GM19397 (cell line): Measurements from ENCODE around the gene CRACR2B.
A peak's percentile ranks its signal among the peaks of the same experiment; 100 is the strongest.

Experiments
- ATAC-seq: cut with Tn5 transposase; IDR thresholded peaks from one replicate; pipeline ENCODE4 v1.9.1; 2021; ENCODE audit warnings: mild to moderate bottlenecking, moderate library complexity; ENCODE audit not compliant: unreplicated experiment

Gene CRACR2B

DNA sequence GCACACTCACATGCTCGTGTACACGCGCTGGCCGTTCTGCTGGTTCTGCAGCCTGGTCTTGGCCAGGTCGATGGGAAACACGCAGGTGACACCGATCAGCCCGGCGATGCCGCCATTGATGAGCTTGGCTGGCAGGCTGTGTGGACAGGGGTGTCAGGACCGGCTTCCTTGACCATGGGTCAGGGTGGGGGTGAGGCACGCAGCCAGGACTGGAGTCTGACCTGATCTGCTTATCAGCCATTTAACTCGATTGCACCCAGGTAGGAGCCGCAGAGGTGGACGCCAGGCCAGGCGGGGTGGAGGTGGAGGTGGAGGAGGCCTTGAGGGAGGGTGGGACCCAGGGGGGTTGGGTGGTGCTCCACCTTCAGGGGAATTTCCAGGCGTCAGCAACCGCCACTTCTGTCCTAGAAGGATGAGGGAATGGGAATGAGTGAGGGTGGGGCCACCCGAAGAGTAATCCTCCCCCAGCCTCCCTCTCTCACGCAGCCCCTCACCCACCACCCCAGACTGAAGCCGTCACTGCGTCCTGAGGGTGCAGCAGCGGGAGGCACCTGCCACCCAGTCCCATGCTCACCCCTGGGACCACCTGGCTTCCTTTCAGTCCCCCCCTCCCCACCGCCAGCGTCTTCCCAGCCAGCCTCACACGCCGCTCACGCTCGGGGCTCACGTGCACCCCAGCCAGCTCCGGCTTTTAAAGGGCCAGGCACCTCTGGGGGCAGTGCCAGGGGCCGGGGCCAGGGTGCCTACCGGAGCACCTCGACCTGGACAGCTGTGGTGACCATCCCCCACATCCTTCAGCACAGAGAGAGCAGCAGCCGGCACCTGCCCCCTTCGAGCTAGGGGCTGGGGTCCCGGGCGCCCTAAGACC lies 32.7 kb upstream of the CRACR2B start:
- no peak for ATAC-seq

DNA sequence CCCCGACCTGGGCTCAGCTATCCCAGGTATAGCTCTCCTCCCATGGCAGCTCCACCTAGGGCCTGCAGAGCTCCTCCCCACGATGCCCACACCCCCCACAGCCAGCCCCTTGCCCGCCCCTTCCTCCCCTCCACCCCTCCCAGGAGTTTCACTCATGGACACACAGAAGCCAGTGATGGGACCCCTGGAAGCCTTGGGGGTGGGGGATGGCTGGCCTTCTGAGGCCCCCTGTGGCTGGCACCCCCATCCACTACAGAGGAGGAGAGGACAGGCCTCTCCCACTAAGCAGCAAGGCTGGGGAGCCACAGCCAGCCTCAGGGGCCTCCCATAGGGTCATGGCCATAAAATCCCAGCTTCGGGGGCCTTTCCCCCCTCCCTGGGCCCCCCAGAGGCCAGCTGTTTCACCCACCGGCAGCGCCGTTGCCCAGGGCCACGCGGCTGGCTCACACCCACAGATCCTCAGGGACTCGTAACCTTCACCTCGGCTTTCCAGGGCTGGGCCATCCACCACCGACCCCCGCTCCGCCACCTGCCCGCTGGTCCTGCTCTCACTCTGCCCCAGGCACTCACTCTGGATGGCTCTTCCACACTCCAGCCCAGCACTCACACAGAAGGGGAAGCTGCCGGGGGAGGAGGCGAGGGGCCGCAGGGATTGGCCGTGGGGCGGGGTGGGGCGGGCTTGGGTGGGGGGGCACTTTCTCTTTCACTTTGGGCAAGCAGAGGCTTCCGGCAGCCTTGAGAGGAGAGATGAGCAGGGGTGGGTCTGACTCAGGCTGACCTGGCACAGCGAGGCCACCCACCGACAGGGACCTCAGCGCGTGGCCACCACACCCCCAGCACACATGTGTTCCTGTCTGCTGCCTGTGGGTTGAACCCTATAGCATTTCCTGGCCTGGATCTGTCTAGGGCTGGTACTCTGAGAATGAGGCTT lies 31.8 kb upstream of the CRACR2B start:
- no peak for ATAC-seq

DNA sequence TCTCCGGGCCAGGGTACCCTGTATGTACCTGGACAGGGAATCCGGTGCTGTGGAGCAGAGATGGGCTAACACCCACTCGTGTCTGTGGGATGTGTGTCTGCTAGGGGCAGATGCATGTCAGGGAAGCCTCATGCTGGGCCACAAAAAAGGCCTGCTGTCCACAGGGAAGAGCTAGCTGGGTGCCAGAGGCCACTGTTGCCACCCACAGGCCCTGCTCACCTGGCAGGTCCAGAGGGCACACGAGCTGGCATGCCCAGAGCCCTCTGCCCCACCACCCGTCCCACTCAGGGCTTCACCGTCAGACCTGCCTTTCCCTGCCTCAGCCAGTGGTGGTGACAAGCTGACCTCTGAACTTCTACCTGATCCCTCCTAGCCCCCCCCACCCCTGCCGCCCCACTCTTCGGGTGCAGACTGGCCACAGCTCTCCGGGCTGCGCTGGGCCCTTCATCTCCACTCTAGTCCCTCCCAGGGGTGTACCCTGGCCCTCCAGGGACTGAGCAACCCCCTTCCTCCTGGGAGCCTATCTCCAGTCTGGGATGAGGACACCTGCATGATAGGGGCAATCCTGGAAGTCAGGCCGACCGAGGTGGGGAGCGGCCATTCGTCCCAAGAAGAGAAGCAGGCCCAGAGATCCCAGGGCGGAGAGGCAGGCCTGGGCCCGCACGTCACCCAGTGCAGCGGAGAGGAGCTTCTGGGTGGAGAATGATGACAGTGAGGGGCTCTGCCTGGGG lies 31.0 kb upstream of the CRACR2B start:
- ATAC-seq: no peak

DNA sequence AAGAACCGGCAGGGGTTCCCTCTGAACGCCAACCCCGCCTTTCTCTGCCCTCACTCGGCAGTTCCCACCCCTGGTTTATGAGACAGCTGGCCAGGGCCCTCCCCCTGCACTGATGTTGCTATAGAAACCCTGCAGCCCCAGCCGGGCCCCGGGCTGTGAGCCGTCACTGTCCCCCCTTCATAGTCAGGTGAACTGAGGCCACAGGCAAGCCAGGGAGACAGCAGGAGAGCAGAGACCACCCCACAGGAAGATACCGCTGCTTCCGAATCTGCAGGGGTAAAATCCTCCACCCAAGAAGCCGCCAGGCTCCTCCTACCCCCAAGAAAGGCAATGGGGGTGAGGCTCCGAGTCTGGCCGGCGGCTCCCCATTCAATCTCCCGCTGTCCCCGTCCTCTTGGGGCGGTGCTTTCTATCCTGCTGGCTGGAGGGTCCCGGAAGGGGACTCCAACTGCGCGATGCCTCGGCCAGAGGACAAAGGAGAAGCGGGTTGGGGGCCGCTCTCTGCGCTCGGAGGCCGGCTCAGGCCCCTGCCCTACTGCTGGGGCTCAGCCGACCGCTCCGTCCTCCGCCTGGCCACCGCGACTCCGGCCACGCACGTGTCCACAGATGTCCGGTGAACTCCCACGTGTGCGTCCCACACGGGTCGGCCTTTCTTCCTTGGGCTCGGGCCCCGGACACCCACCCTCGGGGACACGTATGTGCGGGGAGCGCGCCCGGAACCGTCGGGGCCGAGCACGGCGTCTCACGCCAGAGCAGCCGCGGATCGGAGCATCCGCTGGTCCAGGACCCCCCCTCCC lies 30.2 kb upstream of the CRACR2B start:
- ATAC-seq: peak; percentile 35

DNA sequence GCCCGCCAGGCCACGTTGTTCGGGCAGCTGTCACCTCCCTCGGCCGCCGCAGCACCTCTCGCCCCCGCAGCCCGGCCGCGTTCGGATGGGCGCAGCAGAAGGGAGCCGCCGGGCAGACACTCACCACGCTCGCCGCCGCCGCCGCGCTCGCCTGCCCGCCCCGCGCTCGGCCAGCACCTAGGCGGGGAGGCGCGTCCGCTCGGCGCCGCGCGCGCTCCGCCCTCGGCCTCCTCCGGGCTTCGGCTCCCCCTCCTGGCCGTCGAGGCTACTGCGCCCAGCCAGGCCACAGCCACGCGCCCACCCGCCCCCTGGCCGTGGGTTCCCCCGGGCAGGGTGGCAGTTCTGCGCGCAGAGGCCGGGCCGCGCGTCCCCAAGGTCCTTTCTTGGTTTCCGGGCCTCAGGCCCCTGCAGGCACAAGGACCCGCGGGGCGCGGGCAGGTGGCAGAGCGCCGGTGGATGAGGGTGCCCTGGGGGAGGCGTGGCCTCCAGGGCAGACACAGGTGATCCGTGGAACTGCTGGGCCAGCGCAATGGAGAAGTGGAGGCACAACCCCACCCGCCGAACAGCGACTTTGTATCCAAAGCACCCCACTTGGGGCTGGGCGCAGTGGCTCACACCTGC lies 29.5 kb upstream of the CRACR2B start, which contains the start of gene SLC25A22:
Gene SLC25A22 (minus strand): TSS at position 189 of the 621 bp plus-strand sequence. CDS start 3,275 bp downstream, outside the sequence.
- ATAC-seq: peak; percentile 51

DNA sequence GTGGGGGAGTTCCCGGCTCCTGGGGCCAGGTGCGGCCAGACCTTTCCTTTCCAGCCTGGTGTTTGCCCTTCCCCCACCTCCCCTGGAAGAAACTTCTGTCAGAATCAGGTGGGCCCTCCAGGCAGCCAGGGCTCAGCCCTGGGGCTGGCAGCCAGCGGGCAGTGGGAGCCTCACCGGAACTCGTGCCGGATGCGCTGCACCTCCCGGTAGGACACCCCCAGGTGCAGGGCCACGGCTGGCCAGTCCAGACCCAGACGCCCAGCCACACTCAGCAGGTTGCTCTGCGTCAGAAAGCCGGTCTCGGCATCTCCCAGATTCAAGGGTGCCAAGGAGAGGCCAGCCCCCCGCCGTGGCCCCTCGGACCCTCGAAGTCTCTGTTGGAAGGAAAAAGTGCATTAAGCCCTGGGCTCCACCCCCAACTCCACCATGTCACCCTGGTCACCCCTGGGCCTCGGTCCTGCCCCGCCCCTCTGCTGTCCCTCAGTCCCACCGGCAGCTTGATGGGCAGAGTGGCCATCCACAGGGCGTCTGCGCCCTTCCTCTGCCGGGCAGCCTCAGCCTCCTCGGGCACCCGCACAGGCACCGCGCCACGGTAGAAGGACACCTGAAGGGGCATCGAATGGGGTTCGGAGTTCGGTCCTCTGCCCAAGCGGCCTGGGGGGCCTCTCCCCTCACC lies 27.9 kb upstream of the CRACR2B start:
- no peak for ATAC-seq

DNA sequence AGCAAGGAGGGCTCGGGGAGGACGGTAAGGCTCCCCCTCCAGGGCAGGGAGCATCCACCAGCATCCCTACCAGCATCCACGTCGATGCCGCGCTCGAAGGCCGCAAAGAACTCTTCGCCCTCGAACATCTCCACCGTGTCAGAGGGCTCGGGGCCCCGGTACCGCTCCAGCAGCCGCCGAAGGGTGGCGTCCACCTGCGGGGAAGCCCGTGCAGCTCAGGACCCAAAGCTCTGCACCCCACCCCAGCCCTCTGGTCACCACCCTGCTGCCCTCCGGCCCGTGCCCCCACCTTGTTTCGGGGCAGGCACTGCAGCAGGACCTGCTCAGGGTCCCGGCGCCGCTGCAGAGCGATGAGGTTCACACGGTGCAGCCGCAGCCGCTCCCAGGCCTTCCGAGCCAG lies 27.2 kb upstream of the CRACR2B start:
- ATAC-seq: no peak

DNA sequence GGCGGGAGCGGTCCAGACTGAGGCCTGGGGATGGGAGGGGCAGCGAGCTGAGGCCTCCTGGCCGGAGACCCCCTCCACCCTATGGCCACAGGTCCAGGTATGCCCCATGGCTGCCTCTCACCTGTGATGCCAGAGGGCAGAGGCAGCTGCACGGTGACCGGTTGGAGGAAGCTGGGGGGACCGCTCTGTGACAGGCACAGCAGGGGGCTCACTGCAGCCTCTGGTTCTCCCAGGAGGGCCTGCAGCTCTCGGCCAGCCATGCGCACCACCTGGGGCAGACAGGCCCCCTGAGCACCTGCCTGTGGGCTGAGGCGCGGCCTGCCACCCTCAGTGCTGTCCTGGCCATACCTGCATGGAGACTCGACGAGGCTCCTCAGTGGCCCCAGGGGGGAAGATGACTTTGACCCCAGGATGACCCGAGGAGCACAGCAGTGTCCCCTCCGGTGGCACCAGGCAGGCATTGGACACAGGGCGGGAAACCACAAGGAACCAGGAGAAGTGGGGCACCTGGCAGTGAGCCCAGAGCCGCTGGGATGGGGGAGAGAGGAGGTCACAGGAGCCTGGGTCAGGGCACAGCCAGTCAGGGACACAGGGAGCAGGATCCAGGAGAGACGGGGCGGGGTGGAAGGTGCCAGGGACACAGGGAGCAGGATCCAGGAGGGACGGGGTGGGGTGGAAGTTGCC lies 26.5 kb upstream of the CRACR2B start:
- ATAC-seq: no peak

DNA sequence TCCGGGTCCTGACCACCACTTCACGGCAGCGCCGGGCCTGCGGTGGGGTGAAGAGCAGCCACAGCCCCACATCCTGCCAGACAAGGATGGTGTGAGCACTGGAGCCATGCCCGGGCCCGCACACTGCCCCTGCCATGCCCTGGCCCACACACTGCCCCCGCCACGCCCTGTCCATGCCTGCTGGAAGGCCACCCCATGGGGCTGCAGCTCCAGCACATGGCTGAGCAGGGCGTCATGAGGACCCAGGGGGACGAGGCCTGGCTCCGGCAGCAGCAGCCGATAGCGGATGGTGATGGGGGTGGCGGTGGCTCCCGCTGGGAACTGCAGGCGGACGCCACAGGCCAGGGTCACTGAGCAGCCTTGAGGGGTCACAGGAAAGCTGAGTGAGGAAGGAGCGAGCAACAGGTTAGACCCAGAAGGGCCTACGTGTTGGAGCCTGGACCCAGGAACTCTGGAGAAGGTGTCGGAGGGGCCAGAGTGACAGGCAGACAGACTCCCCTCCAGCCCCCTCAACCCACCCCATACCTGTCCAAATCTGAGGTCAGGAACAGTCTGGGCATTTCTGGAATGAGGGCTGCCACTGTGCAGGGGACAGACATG lies 25.6 kb upstream of the CRACR2B start:
- ATAC-seq: no peak

DNA sequence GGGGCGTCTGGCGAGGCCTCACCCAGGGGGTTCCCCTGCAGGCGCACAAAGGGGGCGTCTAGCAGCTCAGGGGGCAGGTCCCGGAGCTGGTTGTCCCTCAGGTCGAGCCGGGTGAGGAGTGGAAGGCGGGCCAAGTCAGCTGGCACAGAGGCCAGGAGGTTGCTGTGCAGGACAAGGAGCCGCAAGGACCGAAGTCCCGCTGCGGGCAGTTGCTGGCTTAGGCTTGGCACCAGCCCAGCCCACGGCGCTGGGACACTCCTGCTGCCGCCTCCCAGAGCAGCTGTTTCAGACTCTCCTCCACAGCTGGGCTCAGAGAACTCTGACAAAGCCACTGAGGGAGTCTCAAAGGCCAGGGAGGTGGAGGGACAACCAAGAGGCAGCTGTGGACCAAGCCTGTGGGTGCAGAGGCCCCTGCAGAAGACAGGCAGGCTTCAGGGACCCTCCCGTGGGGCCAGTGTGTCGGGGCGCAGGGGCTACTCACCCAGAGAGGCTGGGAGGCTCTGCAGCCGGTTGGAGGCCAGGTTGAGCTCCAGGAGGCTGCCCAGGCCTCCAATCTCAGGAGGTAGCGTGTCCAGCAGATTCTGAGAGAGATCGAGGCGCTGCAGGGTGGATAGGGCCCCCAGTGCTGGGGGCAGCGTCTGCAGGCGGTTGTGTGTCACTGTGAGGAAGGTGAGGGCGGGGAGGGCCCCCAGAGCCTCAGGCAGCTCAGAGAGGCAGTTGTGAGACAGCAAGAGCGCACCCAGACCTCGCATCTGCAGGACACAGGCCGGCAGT lies 24.8 kb upstream of the CRACR2B start:
- ATAC-seq: no peak

DNA sequence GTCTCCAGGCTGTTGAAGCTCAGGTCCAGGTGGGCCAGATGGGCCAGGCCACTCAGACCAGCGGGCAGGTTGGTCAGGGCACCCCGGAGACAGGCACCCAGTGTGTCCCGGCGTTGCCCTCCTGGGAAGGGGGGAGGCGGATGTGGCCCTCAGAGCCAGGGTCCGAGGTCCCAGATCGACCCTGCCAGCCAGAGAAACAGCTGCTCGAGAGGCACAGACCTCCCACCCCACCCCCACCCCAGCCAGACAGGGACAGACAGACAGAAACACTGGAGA lies 24.3 kb upstream of the CRACR2B start:
- ATAC-seq: no peak

DNA sequence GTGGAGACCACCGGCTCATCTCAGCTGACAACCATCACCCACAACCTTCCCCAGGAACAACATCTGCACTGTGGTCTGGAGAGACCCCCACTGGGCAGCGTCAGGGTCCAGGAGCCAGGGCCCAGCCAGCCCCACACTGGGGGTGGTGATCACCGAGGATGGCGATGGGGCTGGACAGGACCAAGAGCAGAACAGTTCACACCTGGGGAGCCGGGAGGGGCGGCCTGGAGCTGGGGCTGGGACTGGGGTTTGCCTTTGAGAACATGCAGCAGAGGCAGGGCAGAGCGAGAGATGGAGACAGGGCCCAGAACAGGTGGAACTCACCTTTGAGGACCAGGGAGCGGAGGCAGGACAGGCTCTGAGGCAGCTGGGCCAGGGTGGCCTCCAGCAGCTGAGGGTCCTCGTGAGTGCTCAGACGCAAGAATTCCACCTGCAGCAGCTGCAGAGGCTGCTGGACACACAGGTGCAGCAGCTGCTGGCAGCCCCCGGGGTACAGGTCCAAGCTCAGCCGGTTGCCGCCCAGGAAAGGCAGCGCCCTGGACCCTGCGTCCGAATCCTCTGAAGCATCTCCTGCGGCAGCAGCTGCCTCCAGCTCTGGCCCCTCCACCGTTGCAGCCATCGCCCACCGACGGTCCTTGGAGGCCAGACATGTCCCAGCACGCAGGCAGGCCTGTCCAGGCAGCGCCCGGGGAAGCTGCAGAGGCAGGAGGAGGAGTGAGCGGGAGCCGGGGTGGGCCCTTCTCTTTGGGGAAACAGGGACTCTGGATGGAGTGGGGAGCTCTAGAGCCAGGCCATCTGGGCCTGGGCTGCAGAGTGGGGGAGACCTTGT lies 23.7 kb upstream of the CRACR2B start:
- no peak for ATAC-seq

DNA sequence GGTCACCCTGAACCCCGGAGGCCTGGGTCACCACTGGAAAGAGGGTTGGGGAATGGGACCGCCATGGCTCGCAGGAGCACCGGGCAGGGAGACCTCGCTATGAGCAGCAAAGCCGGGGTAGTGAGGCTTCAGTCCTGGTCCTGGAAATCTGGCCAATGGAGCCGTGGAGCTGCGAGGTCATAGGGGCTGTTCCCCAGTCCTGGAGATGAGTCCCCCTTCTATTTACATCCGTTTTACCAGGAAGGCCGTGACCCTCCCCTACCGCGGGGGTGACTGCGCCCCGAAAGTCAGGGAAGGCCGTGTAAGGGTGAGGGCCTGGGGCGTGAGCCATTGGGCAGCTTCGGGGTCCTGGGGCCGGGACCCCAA lies 23.1 kb upstream of the CRACR2B start:
- ATAC-seq: no peak

DNA sequence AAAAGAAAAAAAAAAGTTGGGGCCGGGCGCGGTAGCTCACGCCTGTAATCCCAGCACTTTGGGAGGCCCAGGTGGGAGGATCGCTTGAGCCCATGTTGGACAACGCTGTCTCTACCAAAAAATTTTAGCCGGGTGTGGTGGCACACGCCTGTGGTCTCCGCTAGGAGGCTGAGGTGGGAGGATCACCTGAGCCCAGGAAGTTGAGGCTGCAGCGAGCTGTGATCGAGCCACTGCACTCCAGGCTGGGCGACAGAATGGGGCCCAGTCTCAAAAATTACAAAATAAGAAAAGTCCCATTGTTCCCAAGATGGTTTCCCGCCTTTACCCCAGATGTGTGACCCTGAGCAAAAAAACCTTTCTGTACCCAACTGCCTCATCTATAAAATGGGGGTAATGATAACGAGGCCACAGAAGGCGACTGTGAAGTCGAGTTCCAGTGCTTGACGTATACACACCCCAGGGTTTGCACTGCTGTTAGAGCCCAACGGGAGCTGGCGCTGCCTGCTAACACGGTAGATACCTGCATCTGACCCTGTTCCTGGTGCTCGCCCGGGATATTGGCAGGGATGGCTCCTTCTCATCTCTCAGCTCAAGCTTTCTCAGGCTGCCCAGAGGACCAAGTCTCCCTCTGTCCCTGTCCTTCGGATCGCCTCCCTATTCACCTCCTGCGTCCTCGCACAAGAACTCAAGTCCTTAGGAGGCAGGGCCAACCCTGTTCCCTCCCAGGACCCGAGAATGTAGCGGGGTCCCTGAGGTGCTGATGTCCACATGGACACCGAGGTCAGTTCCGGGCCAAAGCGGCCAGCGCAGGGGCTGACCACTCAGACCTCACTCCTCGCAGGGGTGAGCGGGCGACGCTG lies 19.1 kb upstream of the CRACR2B start:
- no peak for ATAC-seq

DNA sequence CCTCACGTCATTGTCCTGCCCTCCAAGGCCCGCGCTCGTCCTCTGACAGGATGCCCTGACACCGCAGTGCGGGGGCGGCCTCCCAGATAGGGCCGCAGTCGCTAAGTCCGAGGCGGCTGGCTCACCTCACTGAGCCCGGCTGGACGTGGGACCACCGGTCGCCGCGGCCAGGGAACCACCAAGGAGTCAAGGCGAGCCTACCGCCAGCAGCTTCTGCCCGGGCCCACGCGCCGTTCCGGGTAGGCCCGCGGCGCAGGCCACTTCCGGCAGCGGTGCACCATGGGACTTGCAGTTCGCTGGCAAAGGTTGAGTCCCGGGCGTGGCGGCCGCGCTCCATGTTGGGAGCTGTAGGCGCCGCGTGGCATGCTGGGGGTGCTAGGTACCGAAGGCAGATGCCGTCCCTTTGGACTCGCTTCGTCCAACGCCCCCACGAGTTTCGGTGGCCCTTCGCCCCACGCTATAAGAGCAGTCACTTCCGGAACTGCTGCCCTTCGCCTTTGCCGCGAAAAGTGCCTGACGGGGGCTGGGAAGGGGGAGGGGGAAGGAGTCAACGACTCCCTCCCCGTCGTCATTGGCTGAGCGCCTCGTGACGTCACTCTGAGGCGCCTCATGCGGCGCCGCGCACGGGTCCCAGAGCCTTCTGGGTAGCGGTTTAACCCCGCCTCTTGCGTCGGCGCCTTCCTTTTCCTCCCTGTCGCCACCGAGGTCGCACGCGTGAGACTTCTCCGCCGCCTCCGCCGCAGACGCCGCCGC lies 18.3 kb upstream of the CRACR2B start, which contains the start of gene RPLP2:
Gene RPLP2 (plus strand): TSS at position 681 of the 753 bp plus-strand sequence. CDS start 268 bp downstream, outside the sequence.
- peak; percentile 75 for ATAC-seq
